HG02973 (cell line): ENCODE data around the gene DCP2.

ENCODE experiments used
- ATAC-seq: cut with Tn5 transposase; IDR thresholded peaks from one replicate; pipeline ENCODE4 v1.9.1; 2021; ENCODE audit warnings: moderate library complexity; ENCODE audit not compliant: unreplicated experiment

DCP2 gene

GRCh38 chr5:113062869-113063508 lies 86.4 kb downstream of the DCP2 start:
- ATAC-seq: no peak

- ATAC-seq: no peak
Measured at GRCh38 chr5:113063927-113064326, 87.3 kb downstream of the DCP2 start.

GRCh38 chr5:113064806-113065205 lies 88.2 kb downstream of the DCP2 start:
- ATAC-seq: no peak

- ATAC-seq: no peak
Measured at GRCh38 chr5:113065626-113066025, 89.0 kb downstream of the DCP2 start.

GRCh38 chr5:113067635-113068344 lies 91.2 kb downstream of the DCP2 start:
- no peak for ATAC-seq

GRCh38 chr5:113068559-113068958 lies 92.0 kb downstream of the DCP2 start:
- no peak for ATAC-seq
